IMR-90 (cell line): Measurements from ENCODE around the gene PHOX2A. TPM values are rescaled to one million over a fixed set of nuclear protein-coding genes. Genes with fewer than 3 reads are reported as not detected.

Experiments
- ATAC-seq: fragments of 200-7000 bp; cut with Tn5 transposase; 2 replicates; pipeline ENCODE4 v1.9.1; 2020; ENCODE audit warnings: low read depth, mild to moderate bottlenecking, moderate library complexity
- BruUV-seq: library from RNA; stranded (reverse); fragments of 400-500 nt; replicated peaks from 2 replicates; lab custom pipeline; 2021; lab: Mats Ljungman, UMichigan
- CTCF ChIA-PET: fragments of 300-600 bp; formaldehyde crosslinking; extraction: SDS; loops from one replicate; lab custom pipeline; 2021; ENCODE audit warnings: antibody characterized with exemption; lab: Yijun Ruan, JAX
- POLR2A ChIA-PET: fragments of 300-600 bp; sonication (Branson Sonifier 250); formaldehyde crosslinking; loops from one replicate; lab custom pipeline; 2022; ENCODE audit warnings: antibody characterized with exemption; ENCODE audit not compliant: unreplicated experiment; lab: Charles Lee
- DNase-seq: peaks from one replicate; pipeline ENCODE4 v3.0.0; 2013
- H2AFZ ChIP-seq: replicated peaks from 2 replicates; pipeline ENCODE3; 2013; ENCODE audit warnings: low read length, mild to moderate bottlenecking; ENCODE audit not compliant: poor library complexity
- H2AK5ac ChIP-seq: 2 replicates; pipeline ENCODE4 v1.6.1; 2013; ENCODE audit warnings: low read depth, low read length, inconsistent platforms
- H2AK9ac ChIP-seq: replicated peaks from 2 replicates; pipeline ENCODE3; 2013; ENCODE audit warnings: mild to moderate bottlenecking, low read depth, low read length, moderate library complexity; ENCODE audit not compliant: poor library complexity
- H2BK120ac ChIP-seq: 2 replicates; pipeline ENCODE4 v1.6.1; 2013; ENCODE audit warnings: low read depth, low read length, inconsistent platforms
- H2BK15ac ChIP-seq: 3 replicates; pipeline ENCODE4 v1.6.1; 2013; ENCODE audit warnings: low read depth, low read length, inconsistent platforms
- H2BK20ac ChIP-seq: 2 replicates; pipeline ENCODE4 v1.6.1; 2013; ENCODE audit warnings: low read depth, mild to moderate bottlenecking, inconsistent platforms, low read length, moderate library complexity
- H2BK5ac ChIP-seq: 2 replicates; pipeline ENCODE4 v1.6.1; 2013; ENCODE audit warnings: mild to moderate bottlenecking, low read depth, low read length, inconsistent platforms; ENCODE audit not compliant: poor library complexity, severe bottlenecking
- H3K14ac ChIP-seq: replicated peaks from 2 replicates; pipeline ENCODE4 v1.6.1; 2013; ENCODE audit warnings: low read depth, low read length, inconsistent platforms
- H3K18ac ChIP-seq: 2 replicates; pipeline ENCODE4 v1.6.1; 2013; ENCODE audit warnings: low read depth, low read length, control low read depth
- H3K23ac ChIP-seq: 2 replicates; pipeline ENCODE4 v1.6.1; 2013; ENCODE audit warnings: low read depth, low read length, inconsistent platforms
- H3K27ac ChIP-seq: 2 replicates; pipeline ENCODE4 v1.5.1; 2013; ENCODE audit warnings: mild to moderate bottlenecking, control low read depth, low read length; ENCODE audit not compliant: insufficient read depth
- H3K27me3 ChIP-seq: 2 replicates; pipeline ENCODE4 v1.6.1; 2013; ENCODE audit warnings: low read length; ENCODE audit not compliant: control insufficient read depth, insufficient read depth
- H3K36me3 ChIP-seq: 2 replicates; pipeline ENCODE4 v1.6.1; 2013; ENCODE audit warnings: low read length, mixed read lengths; ENCODE audit not compliant: control insufficient read depth, insufficient read depth
- H3K4ac ChIP-seq: 2 replicates; pipeline ENCODE4 v1.6.1; 2013; ENCODE audit warnings: low read depth, low read length, inconsistent platforms
- H3K4me1 ChIP-seq: 2 replicates; pipeline ENCODE4 v1.6.1; 2013; ENCODE audit warnings: low read length, mixed read lengths; ENCODE audit not compliant: control insufficient read depth, insufficient read depth
- H3K4me2 ChIP-seq: 2 replicates; pipeline ENCODE4 v1.6.1; 2013; ENCODE audit warnings: low read depth, mild to moderate bottlenecking, control low read depth, low read length, moderate library complexity
- H3K4me3 ChIP-seq: 2 replicates; pipeline ENCODE4 v1.5.1; 2013; ENCODE audit warnings: low read depth, mild to moderate bottlenecking, control low read depth, low read length, moderate library complexity; ENCODE audit not compliant: insufficient read depth
- H3K56ac ChIP-seq: 2 replicates; pipeline ENCODE4 v1.6.1; 2013; ENCODE audit warnings: low read length, inconsistent platforms; ENCODE audit not compliant: insufficient read depth; ENCODE audit errors: extremely low read depth
- H3K79me1 ChIP-seq, 2 experiments: 2 replicates each; pipeline ENCODE4 v1.6.1; 2013; ENCODE audit warnings: low read length in 2 of 2, inconsistent platforms in 1 of 2, low read depth in 1 of 2
- H3K9ac ChIP-seq: 2 replicates; pipeline ENCODE4 v1.6.1; 2013; ENCODE audit warnings: low read depth, low read length, control low read depth
- H3K9me1 ChIP-seq: 2 replicates; pipeline ENCODE4 v1.6.1; 2013; ENCODE audit warnings: low read length, inconsistent platforms; ENCODE audit not compliant: insufficient read depth
- H3K9me3 ChIP-seq: 2 replicates; pipeline ENCODE4 v1.6.1; 2013; ENCODE audit warnings: low read length; ENCODE audit not compliant: control insufficient read depth, insufficient read depth
- H4K20me1 ChIP-seq: 2 replicates; pipeline ENCODE4 v1.6.1; 2013; ENCODE audit warnings: low read length, inconsistent platforms; ENCODE audit not compliant: insufficient read depth
- H4K5ac ChIP-seq: 2 replicates; pipeline ENCODE4 v1.6.1; 2013; ENCODE audit warnings: mild to moderate bottlenecking, low read depth, low read length, control low read depth
- H4K8ac ChIP-seq, 2 experiments: 2 replicates each; pipeline ENCODE4 v1.6.1; 2013; ENCODE audit warnings: low read depth in 2 of 2, low read length in 2 of 2, control low read depth in 1 of 2, inconsistent platforms in 1 of 2
- H4K91ac ChIP-seq: 2 replicates; pipeline ENCODE4 v1.6.1; 2013; ENCODE audit warnings: low read depth, low read length, inconsistent platforms; ENCODE audit not compliant: insufficient read depth
- CEBPB ChIP-seq: IDR thresholded peaks from 2 replicates; pipeline ENCODE4 v1.6.1; 2012; ENCODE audit warnings: low read depth, low read length, improper control_type of control experiment
- CHD1 ChIP-seq: IDR thresholded peaks from 2 replicates; pipeline ENCODE4 v1.6.1; 2012; ENCODE audit warnings: low read depth, low read length, improper control_type of control experiment
- CTCF ChIP-seq: conservative IDR thresholded peaks from 2 replicates; pipeline ENCODE4 v1.5.1; 2012; ENCODE audit warnings: mild to moderate bottlenecking, low read depth, low read length, improper control_type of control experiment
- ELK1 ChIP-seq: fragments of 150-350 bp; IDR thresholded peaks from 2 replicates; pipeline ENCODE4 v1.6.1; 2016; ENCODE audit warnings: low read depth, mild to moderate bottlenecking, low read length, moderate library complexity, borderline replicate concordance
- FOS ChIP-seq: fragments of 150-350 bp; IDR thresholded peaks from 2 replicates; pipeline ENCODE4 v1.6.1; 2016; ENCODE audit warnings: low read depth, low read length
- MAFK ChIP-seq: IDR thresholded peaks from 2 replicates; pipeline ENCODE4 v1.6.1; 2012; ENCODE audit warnings: low read depth, low read length, improper control_type of control experiment
- MXI1 ChIP-seq: IDR thresholded peaks from 2 replicates; pipeline ENCODE4 v1.6.1; 2012; ENCODE audit warnings: low read depth, mild to moderate bottlenecking, low read length, moderate library complexity, borderline replicate concordance
- NFE2L2 ChIP-seq: fragments of 150-350 bp; IDR thresholded peaks from 2 replicates; pipeline ENCODE4 v1.6.1; 2016; ENCODE audit warnings: low read depth, mild to moderate bottlenecking, low read length
- POLR2A ChIP-seq: IDR thresholded peaks from 2 replicates; pipeline ENCODE4 v1.6.1; 2012; ENCODE audit warnings: mild to moderate bottlenecking, low read depth, low read length
- RAD21 ChIP-seq: IDR thresholded peaks from 2 replicates; pipeline ENCODE4 v1.6.1; 2012; ENCODE audit warnings: low read length, improper control_type of control experiment
- RCOR1 ChIP-seq: IDR thresholded peaks from 2 replicates; pipeline ENCODE4 v1.6.1; 2012; ENCODE audit warnings: mild to moderate bottlenecking, low read length, improper control_type of control experiment; ENCODE audit not compliant: insufficient replicate concordance
- RFX5 ChIP-seq: IDR thresholded peaks from 2 replicates; pipeline ENCODE4 v1.8.0; 2012; ENCODE audit warnings: low read depth, mild to moderate bottlenecking, low read length, moderate library complexity
- SMC3 ChIP-seq: fragments of 150-350 bp; IDR thresholded peaks from 2 replicates; pipeline ENCODE4 v1.6.1; 2016; ENCODE audit warnings: low read depth, mild to moderate bottlenecking, antibody characterized with exemption, low read length, moderate library complexity
- USF2 ChIP-seq: fragments of 150-350 bp; IDR thresholded peaks from 2 replicates; pipeline ENCODE4 v1.6.1; 2017; ENCODE audit warnings: mild to moderate bottlenecking, antibody characterized with exemption, low read length, low read depth
- whole genome bisulfite sequencing, 2 experiments: methylation state at CpG; one replicate each; pipeline versions ENCODE4 v1.1.5 to v1.1.7; 2013; ENCODE audit warnings: missing lambda C conversion rate in 2 of 2; ENCODE audit not compliant: insufficient read length in 1 of 2; ENCODE audit errors: extremely low coverage in 2 of 2; 5-methylcytosine and 5-hydroxymethylcytosine counted together
- dilution Hi-C: fragments of 300-500 bp; cut with HindIII; formaldehyde crosslinking; loops from one replicate; pipeline ENCODE4 v1.14.3; 2018; ENCODE audit warnings: low sequenced_read_pairs; ENCODE audit not compliant: unreplicated experiment
- in situ Hi-C: fragments of 300-500 bp; cut with MboI; formaldehyde crosslinking; loops from 3 replicates; pipeline ENCODE4 v1.14.3; 2019; ENCODE audit warnings: low sequenced_read_pairs, inconsistent platforms, mixed read lengths
- intact Hi-C: fragments of 100-400 bp; cut with micrococcal nuclease; formaldehyde crosslinking; loops from 2 replicates; pipeline ENCODE4 v1.10.0; 2022
- polyA plus RNA-seq, 3 experiments: library from polyadenylated mRNA; depleted of rRNA; stranded (reverse); fragments of >200 nt; gene quantifications; 2 replicates each; pipeline ENCODE4 v1.2.3, GENCODE V29; 2012; ENCODE audit warnings: low replicate concordance in 1 of 3
- total RNA-seq: library from RNA; depleted of rRNA; stranded (reverse); fragments of >200 nt; gene quantifications from 2 replicates; pipeline ENCODE4 v1.2.3, GENCODE V29; 2012

Gene PHOX2A
- total and polyA plus RNA-seq, 2 of the 4 experiments (the other 2 are of a cell fraction) = not detected

- intact Hi-C loops = no loop called here
- TF ChIP-seq CHD1 (no peak), RCOR1 (no peak), CEBPB (no peak), MAFK (no peak), MXI1 (no peak), RFX5 (no peak), SMC3 (no peak), USF2 (no peak), CTCF (no peak), NFE2L2 (no peak), RAD21 (no peak), ELK1 (no peak), POLR2A (no peak), FOS (no peak)
These were observed 3.3 kb downstream of the PHOX2A start for GRCh38 chr11:72240461-72241290.

More at GRCh38 chr11:72240461-72241290, 3.3 kb downstream of the PHOX2A start:
- no peaks in the 10 kb centered on the region for H3K9me1 ChIP-seq
- H4K8ac ChIP-seq = no peak overlapping the region; a peak in 1 of 4 replicates
- H3K27me3 ChIP-seq = peaks cover 52% of the 10 kb centered on the region
- no peak overlapping the region for H2AK9ac ChIP-seq
- no peak overlapping the region for H2BK20ac ChIP-seq
- peak overlapping the region; percentile 69 for H3K23ac ChIP-seq
- ATAC-seq (peak; percentile 1; the same call in 1 of the 2 replicates), DNase-seq (no peak)
- H3K18ac ChIP-seq = no peak overlapping the region
- no peaks in the 10 kb centered on the region; a peak in 1 of 4 replicates for H3K79me1 ChIP-seq
- H4K5ac ChIP-seq = no peak overlapping the region
- in situ Hi-C loops (no loop called here), dilution Hi-C loops (no loop called here)
- no peak overlapping the region for H2BK5ac ChIP-seq
- H3K14ac ChIP-seq = peak overlapping the region; percentile 37; the same call in 1 of the 2 replicates
- H2AFZ ChIP-seq = peak overlapping the region; percentile 84
- no peak overlapping the region for H3K27ac ChIP-seq
- no peak overlapping the region for H2BK120ac ChIP-seq
- peaks cover 35% of the 10 kb centered on the region for H4K20me1 ChIP-seq
- H3K4me3 ChIP-seq = no peak overlapping the region
- H3K4me1 ChIP-seq = peaks cover 2% of the 10 kb centered on the region; the same call in 1 of the 2 replicates
- 23% methylated on average over 8 of the region's 44 CpGs; no CpG with 5 or more reads in 1 of the 2 experiments for WGBS, 2 experiments
- no peak overlapping the region for H3K4ac ChIP-seq
- H3K9me3 ChIP-seq = peaks cover 2% of the 10 kb centered on the region; the same call in 1 of the 2 replicates
- no TSS peak for BruUV-seq
- H3K4me2 ChIP-seq = peak overlapping the region; percentile 3; the same call in 1 of the 2 replicates
- no peak overlapping the region for H4K91ac ChIP-seq
- no peak overlapping the region for H2AK5ac ChIP-seq
- H3K56ac ChIP-seq = no peak overlapping the region
- ChIA-PET CTCF (no interaction called here), POLR2A (no interaction called here)
- no peak overlapping the region for H2BK15ac ChIP-seq
- no peak overlapping the region for H3K9ac ChIP-seq
- peaks cover 23% of the 10 kb centered on the region for H3K36me3 ChIP-seq
